HL-60 (cell line): Measurements from ENCODE around the gene TPM1.

ENCODE experiments used
- DNase-seq, 2 experiments: peaks; one replicate each; pipeline ENCODE4 v3.0.0-alpha.2; 2010 to 2020; ENCODE audit warnings: low read depth in 1 of 2, low spot score in 1 of 2
- H3K27ac ChIP-seq: fragments of 250-450 bp; sonication (Bioruptor Pico); replicated peaks from 2 replicates; pipeline ENCODE4 v1.5.1; 2020; ENCODE audit warnings: mild to moderate bottlenecking, moderate library complexity
- H3K27me3 ChIP-seq: fragments of 250-450 bp; sonication (Bioruptor Pico); 2 replicates; pipeline ENCODE4 v1.5.1; 2021; ENCODE audit warnings: mild to moderate bottlenecking, moderate library complexity; ENCODE audit not compliant: insufficient read depth, poor library complexity, severe bottlenecking
- H3K4me3 ChIP-seq: replicated peaks from 2 replicates; pipeline ENCODE4 v1.5.1; 2011; ENCODE audit warnings: mild to moderate bottlenecking, control low read depth, low read length; ENCODE audit not compliant: insufficient read depth
- GABPA ChIP-seq: IDR thresholded peaks from 2 replicates; pipeline ENCODE4 v1.6.1; 2012; ENCODE audit warnings: low read depth
- POLR2AphosphoS5 ChIP-seq: IDR thresholded peaks from 2 replicates; pipeline ENCODE4 v1.6.1; 2012; ENCODE audit warnings: low read depth
- SPI1 ChIP-seq: IDR thresholded peaks from 2 replicates; pipeline ENCODE4 v1.6.1; 2012; ENCODE audit warnings: low read depth, mild to moderate bottlenecking, borderline replicate concordance
- TF ChIP-seq, protein P1 (sequence below): IDR thresholded peaks from 2 replicates; pipeline ENCODE4 v1.6.1; 2012; ENCODE audit warnings: low read depth; ENCODE audit not compliant: insufficient replicate concordance
- TF ChIP-seq, protein P2 (sequence below): IDR thresholded peaks from one replicate; pipeline ENCODE4 v1.5.1; 2011; ENCODE audit warnings: low read length, control low read depth, inconsistent platforms; ENCODE audit not compliant: insufficient read depth

Gene TPM1

DNA sequence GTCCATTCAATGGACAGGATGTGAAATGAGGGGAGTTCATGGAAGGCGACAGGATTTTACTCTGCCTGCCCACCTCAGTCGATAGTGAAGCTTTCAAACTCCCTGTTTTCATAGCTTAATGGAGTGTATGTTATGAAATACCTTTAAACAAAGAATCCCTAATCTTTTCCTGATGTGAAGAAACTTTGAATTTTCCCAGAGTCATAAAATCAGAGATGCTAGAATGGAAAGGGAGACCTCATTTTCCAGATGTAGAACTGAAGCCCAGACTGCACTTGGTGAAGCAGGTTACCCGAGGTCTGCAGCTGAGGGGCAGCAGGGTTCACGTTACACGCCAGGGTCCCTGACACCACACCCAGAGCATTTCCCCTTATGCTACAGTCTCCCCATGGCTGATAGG, 44.4 kb downstream of the TPM1 start:
- TF ChIP-seq GABPA (no peak), SPI1 (no peak), POLR2AphosphoS5 (no peak)
- TF ChIP-seq, protein P1, sequence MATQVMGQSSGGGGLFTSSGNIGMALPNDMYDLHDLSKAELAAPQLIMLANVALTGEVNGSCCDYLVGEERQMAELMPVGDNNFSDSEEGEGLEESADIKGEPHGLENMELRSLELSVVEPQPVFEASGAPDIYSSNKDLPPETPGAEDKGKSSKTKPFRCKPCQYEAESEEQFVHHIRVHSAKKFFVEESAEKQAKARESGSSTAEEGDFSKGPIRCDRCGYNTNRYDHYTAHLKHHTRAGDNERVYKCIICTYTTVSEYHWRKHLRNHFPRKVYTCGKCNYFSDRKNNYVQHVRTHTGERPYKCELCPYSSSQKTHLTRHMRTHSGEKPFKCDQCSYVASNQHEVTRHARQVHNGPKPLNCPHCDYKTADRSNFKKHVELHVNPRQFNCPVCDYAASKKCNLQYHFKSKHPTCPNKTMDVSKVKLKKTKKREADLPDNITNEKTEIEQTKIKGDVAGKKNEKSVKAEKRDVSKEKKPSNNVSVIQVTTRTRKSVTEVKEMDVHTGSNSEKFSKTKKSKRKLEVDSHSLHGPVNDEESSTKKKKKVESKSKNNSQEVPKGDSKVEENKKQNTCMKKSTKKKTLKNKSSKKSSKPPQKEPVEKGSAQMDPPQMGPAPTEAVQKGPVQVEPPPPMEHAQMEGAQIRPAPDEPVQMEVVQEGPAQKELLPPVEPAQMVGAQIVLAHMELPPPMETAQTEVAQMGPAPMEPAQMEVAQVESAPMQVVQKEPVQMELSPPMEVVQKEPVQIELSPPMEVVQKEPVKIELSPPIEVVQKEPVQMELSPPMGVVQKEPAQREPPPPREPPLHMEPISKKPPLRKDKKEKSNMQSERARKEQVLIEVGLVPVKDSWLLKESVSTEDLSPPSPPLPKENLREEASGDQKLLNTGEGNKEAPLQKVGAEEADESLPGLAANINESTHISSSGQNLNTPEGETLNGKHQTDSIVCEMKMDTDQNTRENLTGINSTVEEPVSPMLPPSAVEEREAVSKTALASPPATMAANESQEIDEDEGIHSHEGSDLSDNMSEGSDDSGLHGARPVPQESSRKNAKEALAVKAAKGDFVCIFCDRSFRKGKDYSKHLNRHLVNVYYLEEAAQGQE, result no peak
- TF ChIP-seq, protein P2, sequence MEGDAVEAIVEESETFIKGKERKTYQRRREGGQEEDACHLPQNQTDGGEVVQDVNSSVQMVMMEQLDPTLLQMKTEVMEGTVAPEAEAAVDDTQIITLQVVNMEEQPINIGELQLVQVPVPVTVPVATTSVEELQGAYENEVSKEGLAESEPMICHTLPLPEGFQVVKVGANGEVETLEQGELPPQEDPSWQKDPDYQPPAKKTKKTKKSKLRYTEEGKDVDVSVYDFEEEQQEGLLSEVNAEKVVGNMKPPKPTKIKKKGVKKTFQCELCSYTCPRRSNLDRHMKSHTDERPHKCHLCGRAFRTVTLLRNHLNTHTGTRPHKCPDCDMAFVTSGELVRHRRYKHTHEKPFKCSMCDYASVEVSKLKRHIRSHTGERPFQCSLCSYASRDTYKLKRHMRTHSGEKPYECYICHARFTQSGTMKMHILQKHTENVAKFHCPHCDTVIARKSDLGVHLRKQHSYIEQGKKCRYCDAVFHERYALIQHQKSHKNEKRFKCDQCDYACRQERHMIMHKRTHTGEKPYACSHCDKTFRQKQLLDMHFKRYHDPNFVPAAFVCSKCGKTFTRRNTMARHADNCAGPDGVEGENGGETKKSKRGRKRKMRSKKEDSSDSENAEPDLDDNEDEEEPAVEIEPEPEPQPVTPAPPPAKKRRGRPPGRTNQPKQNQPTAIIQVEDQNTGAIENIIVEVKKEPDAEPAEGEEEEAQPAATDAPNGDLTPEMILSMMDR, result no peak
- Histone ChIP-seq H3K27ac (no peak overlapping the region), H3K4me3 (no peak overlapping the region), H3K27me3 (peaks cover 2% of the 10 kb centered on the region)
- DNase-seq, result no peak

DNA sequence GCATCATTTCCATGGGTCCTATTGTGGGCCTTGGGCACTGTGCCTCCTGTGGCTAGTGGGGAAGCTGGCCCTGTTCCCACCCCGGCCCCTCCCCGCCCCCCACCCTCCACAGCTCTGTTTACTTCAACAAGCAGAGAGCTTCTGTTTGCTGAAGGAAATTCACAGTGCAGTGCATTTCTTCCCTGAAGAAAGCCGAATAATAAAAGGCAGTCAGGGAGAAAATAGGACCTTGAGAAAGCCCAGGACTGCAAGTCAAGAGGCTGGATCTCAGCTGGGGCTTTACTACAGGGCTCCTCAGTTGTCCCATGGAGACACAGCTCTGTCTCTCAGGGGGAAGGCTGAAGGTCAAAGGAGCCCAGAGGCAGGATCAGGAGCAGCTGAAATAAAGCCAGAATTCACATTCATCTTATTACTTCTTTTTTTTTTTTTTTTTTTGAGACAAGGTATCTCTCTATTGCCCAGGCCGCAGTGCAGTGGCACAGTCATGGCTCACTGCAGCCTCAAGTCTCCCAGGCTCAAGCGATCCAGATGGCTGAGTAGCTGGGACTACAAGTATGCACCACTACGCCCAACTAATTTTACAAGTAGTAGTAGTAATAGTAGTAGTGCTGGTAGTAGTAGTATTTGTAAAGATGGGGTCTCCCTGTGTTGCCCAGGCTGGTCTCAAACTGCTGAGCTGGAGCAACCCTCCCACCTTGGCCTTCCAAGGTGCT, 46.1 kb downstream of the TPM1 start:
- Histone ChIP-seq H3K27me3 (peaks cover 2% of the 10 kb centered on the region), H3K4me3 (no peak overlapping the region), H3K27ac (no peak overlapping the region)
- TF ChIP-seq GABPA, result no peak
- TF ChIP-seq, protein P1, result no peak
- TF ChIP-seq SPI1, result no peak
- TF ChIP-seq POLR2AphosphoS5, result no peak
- TF ChIP-seq, protein P2, result no peak
- no peak for DNase-seq

DNA sequence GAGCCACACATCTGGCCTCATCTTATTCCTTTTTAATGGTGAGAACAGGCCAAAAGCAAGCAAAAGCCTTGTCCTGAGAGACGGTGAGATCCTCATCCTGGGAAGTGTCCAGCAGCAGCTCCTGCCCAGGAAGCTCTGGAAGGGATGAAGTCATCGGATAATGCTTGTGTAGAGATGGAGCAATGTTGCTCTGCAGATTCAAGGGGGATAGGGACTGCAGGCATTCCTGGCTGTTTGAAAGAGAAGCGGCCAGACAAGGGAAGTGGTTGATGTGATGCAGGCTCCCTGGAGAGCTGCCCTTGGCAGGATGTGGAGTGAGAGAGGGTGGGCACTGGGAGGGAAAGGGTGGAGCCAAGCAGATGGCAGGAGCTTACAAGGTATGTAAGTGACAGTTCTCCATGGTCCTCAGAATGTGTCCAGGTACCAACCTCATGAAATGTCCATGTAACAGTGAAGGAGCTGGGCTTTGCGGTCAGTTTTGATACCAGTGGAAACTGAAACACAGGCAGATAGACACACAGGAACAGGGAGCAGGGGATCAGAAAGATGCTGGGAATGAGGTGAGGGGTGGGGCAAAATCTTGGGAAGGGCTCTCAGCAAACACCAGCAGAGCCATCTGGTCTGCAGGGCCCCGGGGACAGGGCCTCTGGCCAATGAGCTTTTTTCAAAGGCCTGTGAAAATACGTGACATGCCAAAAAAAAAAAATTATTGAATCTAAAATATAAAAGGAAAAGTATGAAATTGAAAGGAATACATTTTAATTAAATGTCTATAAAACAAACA, 46.9 kb downstream of the TPM1 start:
- Histone ChIP-seq H3K27ac (no peak overlapping the region), H3K27me3 (peaks cover 2% of the 10 kb centered on the region), H3K4me3 (no peak overlapping the region)
- DNase-seq, result no peak
- TF ChIP-seq, protein P1, result no peak
- TF ChIP-seq SPI1 (no peak), POLR2AphosphoS5 (no peak), GABPA (no peak)
- TF ChIP-seq, protein P2, result no peak
